HG02571 (cell line): ENCODE measurements around the gene HIPK2.

Experiments
- ATAC-seq: cut with Tn5 transposase; IDR thresholded peaks from one replicate; pipeline ENCODE4 v1.9.1; 2021; ENCODE audit warnings: mild to moderate bottlenecking, moderate library complexity; ENCODE audit not compliant: unreplicated experiment

Gene HIPK2

DNA sequence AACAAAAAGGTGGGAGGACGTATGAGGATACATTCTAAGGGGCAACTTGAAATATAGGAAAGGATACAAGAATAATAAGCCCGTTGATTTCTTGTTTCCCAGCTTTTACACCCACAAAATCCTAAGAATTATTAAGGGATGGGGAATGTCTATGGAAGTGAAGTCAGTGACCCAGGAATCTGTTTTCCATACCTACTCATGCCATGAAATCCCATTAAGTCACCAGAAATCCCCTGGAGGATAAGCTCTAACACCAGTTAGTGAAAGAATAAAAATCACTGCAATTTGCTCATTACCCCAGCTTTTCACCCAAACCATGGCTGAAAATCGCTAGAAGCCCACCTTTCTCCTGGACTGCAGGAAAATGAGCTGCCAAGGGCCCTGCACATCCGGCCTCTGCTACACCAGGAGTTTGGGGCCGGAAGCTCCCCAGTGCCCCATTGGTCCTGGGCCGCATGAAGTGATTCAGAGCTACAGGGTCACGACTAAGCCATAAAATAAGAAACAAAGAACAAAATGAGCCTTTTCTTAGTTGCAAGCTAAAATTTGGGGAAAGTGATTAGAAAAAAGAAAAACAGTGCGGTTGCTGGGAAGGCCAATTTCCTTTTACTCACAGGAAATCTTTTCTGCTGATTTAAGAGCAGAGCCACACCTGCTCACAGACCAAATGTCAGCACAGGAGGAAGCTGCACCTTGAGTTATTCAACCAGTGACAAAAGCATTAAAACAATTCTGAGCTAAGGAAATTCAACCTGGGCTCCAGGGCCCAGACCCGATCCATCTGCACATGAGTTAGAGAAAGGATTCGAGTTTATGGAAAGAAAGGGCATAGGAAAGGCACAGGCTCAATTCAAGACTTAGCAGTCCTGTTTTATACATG lies 40.3 kb downstream of the HIPK2 start:
- ATAC-seq = no peak

DNA sequence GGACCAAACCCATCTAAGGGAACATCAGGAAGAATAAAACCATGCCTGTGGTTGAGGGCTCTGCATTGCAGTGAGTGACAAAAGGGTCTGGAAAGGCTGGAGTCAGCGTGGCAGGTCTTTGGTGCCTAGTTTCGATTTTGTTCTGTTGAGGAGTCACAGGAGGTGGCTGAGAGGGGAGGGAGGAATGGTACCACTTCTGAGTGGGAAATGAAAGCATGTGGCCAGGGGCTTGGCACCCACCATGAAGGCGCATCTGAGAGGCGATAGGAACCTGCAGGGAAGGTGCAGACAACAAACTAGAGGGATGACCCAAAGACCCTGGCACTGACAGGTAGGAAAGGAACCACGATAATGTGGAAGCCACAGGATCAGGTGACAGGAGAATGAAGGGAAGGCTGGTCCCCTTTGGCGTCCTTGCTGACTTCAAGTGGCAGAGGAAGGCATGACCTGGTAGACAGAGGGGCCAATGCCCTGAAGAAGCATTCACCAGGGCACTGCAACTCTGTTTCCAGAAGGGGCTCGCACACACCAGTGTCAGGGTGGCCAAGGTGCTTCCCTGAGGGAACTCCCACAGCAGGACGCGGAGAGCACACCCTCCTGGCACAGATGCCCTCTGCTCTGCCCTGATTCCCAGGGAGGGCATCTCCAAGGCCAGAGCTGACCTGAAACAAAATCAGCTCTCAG lies 41.7 kb downstream of the HIPK2 start:
- ATAC-seq = no peak

DNA sequence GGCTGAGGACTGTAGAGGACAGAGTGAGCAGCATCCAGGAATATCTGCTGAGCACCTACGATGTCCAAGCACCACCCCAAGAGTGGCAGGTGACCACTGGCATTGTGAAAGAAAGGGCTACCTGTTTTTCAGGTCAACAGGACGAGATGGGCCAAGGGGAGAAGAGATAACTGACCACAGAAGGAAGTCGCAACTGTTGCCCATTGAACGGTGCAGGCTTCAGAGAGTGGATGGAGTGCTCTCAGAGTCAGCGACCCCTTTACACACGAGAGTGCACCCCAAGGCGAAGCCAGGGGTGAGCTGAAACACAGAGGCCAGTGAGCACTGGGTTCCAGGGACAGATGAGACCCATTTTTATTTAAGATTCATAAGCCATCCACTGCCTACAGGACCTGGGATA lies 42.3 kb downstream of the HIPK2 start:
- ATAC-seq = no peak

DNA sequence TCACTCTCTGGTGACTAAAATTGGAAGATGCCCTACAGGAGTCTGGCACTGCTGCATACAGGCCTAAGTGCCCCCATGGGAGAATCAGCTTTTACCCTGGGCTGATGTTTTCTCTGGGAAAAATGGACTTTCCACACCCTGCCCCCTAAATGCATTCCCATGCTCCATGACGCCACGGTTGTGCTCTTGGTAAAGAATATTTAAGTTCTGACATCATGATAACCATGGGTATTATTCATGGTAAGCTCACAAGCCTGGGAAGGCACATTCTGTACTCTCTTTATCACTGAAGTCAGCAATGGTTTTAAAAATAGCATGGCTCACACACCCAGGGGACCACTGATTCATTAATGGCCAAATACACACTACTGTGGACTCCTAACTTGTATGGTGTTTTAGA lies 43.4 kb downstream of the HIPK2 start:
- ATAC-seq = no peak

DNA sequence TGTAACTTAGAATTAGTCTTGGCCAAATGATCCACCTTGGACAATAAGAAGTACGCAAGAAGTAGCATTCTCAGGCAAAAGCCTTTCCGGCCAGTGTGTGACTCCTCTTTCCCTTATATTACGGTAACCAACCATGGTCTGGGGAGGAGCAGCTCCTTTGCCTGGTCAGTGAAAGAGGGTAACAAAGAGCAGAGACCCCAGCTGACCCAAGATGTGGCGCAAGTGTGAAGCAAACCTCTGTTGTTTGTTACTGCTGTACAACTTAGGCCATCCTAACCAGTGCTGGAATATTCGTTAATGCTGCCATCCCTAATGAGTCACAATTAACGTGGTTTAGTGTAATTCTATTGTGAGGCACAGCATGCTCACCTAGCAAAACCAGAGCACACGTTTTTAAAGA lies 44.0 kb downstream of the HIPK2 start:
- no peak for ATAC-seq

DNA sequence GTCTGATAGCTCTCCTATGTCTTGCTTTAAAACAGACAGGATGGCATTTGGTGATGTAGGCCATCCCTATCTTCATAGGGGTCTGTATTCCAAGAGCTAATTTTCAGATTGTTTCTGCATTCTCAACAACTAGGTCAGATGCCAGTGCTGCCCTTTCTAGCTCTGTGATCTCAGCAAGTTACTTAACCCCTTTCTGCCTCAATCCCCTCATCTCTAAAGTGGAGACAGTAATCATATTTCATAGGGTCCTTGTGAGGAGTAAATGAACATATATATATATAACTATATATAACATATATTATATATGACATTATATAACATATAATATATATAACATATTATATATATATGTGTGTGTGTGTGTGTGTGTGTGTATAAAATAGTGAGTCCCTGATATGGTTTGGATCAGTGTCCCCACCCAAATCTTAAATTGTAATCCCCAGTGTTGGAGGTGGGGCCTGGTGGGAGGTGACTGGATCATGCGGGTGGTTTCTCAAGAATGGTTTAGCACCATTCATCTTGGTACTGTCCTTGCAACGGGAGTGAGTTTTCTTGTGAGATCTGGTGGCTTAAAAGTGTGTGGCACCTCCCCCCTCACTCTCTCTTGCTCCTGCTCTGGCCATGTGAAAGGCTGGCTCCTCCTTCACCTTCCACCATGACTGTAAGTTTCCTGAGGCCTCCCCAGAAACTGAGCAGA lies 45.2 kb downstream of the HIPK2 start:
- ATAC-seq = no peak

DNA sequence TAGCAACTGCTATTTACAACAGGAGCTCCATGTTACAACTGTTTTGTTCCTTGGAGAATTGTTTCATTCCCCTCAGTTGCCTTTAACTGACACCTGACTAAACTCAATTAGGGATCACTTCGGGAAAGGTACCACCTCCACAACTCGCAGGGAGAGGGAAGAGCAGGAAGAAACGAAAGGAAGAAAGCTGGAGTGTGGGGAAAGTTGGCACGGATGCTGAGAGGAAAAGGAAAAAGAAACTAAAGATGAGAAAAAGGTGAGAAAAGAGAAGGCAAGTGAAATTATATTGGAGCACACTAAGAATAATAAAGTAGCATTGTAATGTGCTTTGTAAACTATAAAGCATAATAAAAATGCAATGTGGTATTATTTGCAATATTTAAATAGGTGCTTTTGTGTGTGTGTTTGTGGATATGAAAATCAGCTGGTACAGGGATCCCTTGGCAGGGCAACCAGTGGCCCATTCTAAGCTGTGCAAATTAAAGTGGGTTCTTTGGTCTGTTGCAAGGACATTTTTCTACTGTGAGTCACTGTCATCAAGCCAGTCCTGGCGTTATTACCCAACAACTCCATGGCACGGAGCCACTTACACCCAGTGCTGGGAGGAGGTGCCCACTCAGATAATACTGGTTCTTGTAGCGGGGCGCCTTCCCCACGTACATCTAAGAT lies 45.9 kb downstream of the HIPK2 start:
- no peak for ATAC-seq

DNA sequence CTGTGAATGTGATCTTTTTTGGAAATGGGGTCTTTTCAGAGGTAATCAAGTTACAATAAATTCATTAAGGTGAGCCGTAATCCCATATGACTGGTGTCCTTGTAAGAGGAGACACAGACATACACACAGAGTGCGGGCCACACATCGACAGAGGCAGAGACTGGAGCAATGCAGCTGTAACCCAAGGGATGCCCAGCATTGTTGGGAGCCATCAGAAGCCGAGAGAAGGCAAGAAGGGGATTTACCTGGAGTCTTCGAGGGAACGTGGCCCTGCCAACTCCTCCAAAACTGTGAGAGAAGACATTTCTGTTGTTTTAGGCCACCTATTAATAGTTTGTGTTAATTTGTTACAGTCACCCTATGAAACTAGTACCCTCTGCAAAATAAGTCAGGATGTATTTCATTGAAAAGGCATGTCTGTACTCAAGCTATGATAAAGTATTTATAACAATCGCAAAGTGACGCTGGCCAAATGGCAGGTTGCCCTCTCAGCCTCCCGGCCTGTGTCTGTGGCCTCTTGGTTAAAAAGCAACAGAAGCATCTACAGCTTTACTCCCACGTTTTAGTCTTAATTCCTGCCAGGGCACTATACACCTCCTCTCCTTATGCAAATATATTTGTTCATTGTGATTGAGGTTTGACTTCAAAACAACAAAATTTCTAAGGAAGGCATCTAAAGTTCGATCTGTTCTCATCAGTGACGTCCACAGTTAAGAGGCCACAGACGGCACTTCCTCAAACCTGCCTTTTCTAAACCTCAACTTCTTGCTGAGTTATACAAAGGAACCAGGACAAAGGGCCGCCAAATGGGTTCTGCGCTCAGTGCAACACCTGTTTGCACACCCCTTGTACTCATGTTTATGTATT lies 46.8 kb downstream of the HIPK2 start:
- ATAC-seq = peak; percentile 56

DNA sequence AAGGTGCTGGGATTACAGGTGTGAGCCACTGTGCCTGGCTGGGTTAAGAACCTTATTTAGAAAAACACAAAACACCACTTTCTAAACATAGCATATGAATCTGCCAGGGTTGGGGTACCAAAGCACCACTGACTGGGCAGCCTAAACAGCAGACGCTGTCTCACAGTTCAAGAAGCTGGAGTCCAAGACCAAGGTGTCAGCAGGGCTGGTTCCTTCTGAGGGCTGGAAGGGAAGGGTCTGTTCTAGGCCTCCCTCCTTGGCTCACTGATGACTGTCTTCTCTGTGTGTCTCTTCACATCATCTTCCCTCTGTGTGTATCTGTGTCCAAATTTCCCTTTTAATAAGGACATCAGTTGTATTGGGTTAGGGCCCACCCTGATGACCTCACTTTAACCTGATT lies 49.6 kb downstream of the HIPK2 start:
- no peak for ATAC-seq

DNA sequence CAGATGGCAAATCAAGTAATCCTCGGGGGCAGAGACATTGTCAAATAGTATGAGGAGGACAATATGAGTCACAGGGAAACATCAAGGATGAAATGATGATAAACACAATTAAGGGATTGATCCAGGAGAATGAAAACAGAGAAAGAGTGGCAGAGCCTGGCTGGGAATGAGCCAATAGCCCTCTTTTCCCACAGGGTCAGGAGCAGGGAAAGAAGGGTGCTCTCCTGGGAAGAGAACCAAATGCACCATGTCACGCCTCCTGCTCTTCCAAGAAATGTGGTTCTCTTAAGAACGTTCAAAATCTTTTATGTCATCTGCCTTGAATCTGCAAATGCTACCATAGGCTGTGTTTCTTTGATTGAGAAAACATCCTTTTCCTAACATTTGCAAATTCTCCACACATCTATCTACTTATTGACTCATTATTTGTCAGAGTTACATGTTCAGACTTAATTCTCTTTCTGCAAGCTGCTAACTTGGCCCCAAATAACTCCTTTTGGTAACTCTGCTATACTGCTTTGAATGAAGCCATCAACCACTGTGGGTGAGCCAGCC lies 50.6 kb downstream of the HIPK2 start:
- no peak for ATAC-seq

DNA sequence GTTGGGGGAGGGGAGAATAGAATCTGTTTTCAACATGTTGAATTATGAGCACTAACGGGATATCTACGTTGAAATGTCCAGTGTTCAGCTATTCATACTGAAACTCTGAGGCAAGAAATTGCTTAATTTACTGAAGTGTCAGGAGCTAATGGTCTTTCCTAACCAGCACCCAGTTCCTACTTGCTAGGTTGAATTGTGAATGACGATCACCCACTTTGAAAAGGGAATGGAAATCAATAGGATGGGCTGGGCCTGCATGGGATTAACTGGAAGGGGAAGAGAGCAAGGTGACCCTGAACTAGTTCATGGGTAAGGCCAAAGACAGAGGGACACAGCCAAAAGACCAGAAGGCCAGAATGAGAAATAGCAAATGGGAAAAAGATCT lies 51.3 kb downstream of the HIPK2 start:
- ATAC-seq = no peak

DNA sequence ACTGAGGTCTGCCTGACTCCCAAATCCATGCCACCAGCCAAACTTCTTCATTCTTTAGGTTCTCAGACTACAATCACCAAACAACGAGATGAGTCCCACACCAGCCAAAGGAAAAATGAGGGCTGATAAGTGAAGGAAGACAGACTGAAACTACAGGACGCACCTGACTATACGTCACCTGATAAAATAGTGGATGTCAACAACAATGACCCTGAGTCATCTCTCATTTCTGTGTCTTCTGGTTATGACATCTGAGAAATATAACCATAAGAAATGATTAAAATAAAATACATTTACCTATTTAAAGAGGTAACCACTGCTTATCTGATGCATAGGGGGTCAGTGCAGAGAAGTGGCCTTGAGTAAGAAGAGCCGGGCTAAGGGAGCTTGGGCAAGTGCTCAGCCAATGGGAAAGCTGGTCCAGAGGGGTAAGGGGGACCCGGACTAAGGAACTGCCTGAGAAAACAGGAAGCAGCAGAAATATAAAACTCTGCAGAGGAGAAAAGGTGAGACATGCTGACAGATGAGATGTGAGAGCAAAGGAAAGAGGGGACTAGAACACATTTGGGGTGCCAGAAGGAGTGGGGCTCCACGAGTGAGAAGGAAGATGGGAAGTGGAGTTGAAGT lies 51.8 kb downstream of the HIPK2 start:
- no peak for ATAC-seq

DNA sequence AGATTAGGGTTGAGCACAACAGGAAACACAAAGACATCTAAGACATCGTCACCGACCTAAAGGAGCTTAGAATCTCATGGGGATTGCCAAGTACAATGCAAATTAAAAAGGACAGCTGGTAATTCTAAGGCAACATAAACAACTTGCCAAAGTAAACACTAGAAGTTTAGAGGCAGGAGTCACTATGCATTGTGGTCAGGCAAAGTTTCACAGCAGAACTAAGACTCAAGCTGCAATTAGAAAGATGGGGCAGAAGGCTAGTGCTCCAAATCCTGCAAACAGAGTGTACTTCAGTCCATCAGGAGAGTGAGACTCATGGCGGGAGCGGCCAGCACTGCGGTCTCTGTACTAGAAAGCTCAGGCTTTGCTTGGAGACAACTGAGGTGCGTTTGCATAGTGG lies 52.7 kb downstream of the HIPK2 start:
- peak; percentile 60 for ATAC-seq

DNA sequence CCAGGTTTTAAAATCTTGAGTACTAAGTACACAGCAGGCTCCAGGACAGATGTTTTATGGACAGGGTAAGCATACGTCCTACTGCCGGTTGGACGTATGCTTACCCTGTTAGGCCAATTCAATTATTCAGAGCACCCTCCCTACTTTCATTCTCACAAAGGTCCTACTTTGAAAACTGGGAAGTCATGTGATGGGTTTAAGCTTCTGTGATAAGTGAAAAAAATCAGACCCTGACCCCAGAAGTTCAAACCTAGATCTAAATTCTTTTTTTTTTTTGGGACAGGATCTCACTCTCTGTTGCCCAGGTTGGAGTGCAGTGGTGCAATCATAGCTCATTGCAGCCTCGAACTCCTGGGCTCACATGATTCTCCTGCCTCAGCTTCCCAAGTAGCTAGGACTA lies 55.2 kb downstream of the HIPK2 start:
- no peak for ATAC-seq

DNA sequence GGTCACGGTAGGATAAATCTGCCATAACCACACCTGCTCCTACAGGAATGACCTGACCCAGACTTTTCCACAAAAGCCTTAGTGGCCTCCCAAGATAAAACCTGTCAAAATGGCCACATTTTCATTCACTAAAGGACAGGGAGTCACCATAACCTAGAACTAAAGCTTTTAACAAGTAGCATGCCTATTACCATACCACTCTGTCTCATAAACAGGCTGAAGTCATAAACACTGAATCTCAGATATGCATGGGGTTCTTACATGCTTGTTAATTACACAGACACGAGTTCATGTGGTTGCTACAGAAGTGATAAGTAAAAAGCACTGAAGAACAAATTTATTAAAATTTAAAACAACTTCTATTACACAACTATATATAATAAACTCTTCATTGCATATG lies 56.0 kb downstream of the HIPK2 start:
- no peak for ATAC-seq

DNA sequence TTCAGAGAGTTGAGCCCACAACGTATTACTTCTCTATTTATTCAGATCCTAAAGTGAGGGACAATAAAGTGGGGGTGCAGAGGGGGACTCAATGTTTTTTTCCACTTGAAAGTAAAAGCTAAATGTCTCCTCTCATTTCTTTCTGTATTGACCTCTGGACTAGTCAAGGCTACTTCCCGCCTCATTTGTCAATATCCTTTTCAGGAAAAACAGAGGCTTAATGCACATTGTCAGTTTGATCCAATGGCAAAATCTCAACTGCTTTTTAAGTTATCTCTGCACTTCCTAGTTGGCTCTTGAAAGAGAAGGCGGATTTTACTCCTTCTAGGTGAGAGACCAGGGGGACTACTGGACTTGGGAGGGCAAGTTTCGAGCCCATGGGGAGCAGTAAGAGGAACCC lies 56.4 kb downstream of the HIPK2 start:
- ATAC-seq = no peak

DNA sequence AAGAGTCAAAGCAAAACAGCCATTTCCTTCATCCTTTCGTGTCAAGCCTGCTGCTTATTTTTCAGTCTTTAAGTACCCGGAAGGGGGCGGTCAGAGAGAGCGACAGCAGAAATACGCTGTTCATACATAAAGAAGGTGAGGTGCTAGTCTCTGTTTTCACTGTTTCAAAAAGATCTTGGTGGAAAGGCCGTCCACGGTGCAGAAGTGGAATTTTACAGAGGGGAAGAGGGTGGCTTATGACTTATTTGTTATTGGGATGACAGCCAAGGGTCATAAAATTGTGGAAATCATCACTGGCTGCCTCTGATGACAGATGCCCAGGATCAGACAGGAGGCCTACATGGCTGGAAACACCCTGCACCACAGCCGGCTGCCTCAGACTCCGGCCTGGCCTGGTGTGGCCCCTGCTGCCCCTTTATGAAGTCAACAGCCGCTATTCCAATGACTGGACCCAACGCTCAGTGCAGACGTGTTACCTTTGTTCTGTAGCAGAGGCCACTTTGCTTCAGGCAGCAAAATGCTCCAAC lies 57.0 kb downstream of the HIPK2 start:
- no peak for ATAC-seq

DNA sequence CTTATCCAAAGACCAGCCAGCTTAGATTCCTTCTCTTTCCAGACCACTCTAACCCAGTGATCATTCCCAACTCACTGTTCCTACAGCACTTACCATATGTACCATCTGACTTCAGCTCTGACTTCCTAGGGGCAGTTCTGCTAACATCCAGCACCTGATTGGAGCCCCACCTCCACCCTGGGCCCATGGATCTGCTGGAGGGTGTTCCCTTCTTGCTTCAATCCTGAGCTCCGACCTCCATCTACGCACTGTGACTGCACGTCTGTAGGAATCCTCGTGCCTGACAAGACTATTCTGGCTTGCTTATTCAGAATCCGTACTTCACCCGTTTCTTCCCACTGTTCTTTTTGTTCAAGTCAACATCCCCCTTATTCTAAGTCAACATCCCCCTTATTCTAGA lies 57.6 kb downstream of the HIPK2 start:
- no peak for ATAC-seq

DNA sequence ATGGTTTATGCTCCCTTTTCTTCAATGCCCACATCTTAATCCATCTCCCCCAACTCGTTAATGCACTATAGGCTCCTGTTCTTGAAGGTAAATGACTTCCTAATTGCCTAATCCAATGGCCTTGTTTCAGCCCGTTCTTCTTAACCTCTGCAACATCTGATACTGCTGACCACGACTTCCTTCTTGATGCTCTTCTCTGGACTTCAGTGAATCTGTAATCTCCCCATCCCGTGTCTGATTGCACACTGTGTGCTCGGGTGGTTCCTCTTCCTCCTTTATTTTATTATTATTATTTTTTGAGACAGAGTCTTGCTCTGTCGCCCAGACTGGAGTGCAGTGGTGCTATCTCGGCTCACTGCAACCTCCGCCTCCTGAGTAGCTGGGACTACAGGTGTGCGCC lies 58.9 kb downstream of the HIPK2 start:
- no peak for ATAC-seq
